CD4-positive, alpha-beta T cell (primary cell): Measurements from ENCODE around the gene DNAH17. TPM values are rescaled to one million over a fixed set of nuclear protein-coding genes. Genes with fewer than 3 reads are reported as not detected.

ENCODE experiments used
- ATAC-seq: fragments of 200-7000 bp; cut with Tn5 transposase; one replicate; pipeline ENCODE4 v1.10.0; 2022; ENCODE audit warnings: mild to moderate bottlenecking; ENCODE audit not compliant: poor library complexity
- CTCF ChIA-PET: fragments of 350-600 bp; sonication (Branson Sonifier 250); formaldehyde crosslinking; loops from one replicate; lab custom pipeline; 2021; ENCODE audit warnings: antibody characterized with exemption, inconsistent platforms; lab: Charles Lee
- POLR2A ChIA-PET: fragments of 350-600 bp; sonication (Branson Sonifier 250); formaldehyde crosslinking; loops from one replicate; lab custom pipeline; 2021; ENCODE audit warnings: antibody characterized with exemption, inconsistent platforms; lab: Charles Lee
- DNase-seq, 14 experiments: peaks; one replicate each; pipeline ENCODE4 v3.0.0-alpha.2; 2013 to 2020; ENCODE audit warnings: mixed read lengths in 2 of 14
- H3K27ac ChIP-seq, 2 donors: one replicate each; pipeline versions ENCODE4 v1.5.1 to v1.7.0; 2013; ENCODE audit warnings: low read length in 2 of 2, low read depth in 1 of 2, mild to moderate bottlenecking in 1 of 2
- H3K27me3 ChIP-seq, 2 experiments: 1 replicate in 1 of 2; 2 replicates in 1 of 2; pipeline versions ENCODE4 v1.6.1 to v1.7.0; 2013; ENCODE audit warnings: low read length in 2 of 2, control low read depth in 1 of 2, mild to moderate bottlenecking in 1 of 2, moderate library complexity in 1 of 2; ENCODE audit not compliant: insufficient read depth in 2 of 2, control insufficient read depth in 1 of 2
- H3K36me3 ChIP-seq: one replicate; pipeline ENCODE4 v1.6.1; 2013; ENCODE audit warnings: low read length, control low read depth; ENCODE audit not compliant: insufficient read depth
- H3K4me1 ChIP-seq: one replicate; pipeline ENCODE4 v1.6.1; 2013; ENCODE audit warnings: low read length, control low read depth; ENCODE audit not compliant: insufficient read depth
- H3K4me3 ChIP-seq: one replicate; pipeline ENCODE4 v1.5.1; 2013; ENCODE audit warnings: mild to moderate bottlenecking, low read length, moderate library complexity
- H3K9me3 ChIP-seq, 2 experiments: 1 replicate in 1 of 2; 2 replicates in 1 of 2; pipeline versions ENCODE4 v1.6.1 to v1.7.0; 2013; ENCODE audit warnings: low read length in 2 of 2, mild to moderate bottlenecking in 2 of 2, control low read depth in 1 of 2, moderate library complexity in 1 of 2; ENCODE audit not compliant: control insufficient read depth in 1 of 2, insufficient read depth in 1 of 2
- H3K27ac Mint-ChIP-seq: one replicate; pipeline ENCODE4 v1.8.0; 2020; ENCODE audit warnings: mixed read lengths
- H3K27me3 Mint-ChIP-seq: one replicate; pipeline ENCODE4 v1.8.0; 2021; ENCODE audit warnings: mixed read lengths
- H3K36me3 Mint-ChIP-seq: one replicate; pipeline ENCODE4 v1.8.0; 2021; ENCODE audit warnings: low read depth, mixed read lengths
- H3K4me1 Mint-ChIP-seq: one replicate; pipeline ENCODE4 v1.8.0; 2021; ENCODE audit warnings: low read depth, mixed read lengths
- H3K4me3 Mint-ChIP-seq: one replicate; pipeline ENCODE4 v1.8.0; 2020; ENCODE audit warnings: mild to moderate bottlenecking, mixed read lengths
- H3K9me3 Mint-ChIP-seq: one replicate; pipeline ENCODE4 v1.8.0; 2020; ENCODE audit warnings: mixed read lengths
- intact Hi-C, 2 experiments: fragments of 100-400 bp; cut with DNase I in 1 of 2; cut with micrococcal nuclease in 1 of 2; formaldehyde crosslinking; loops; one replicate each; pipeline versions ENCODE4 v1.15.1 to v1.9.0; 2023 to 2025; cut with DNase I, micrococcal nuclease
- total RNA-seq, 174 experiments: library from RNA in 2 of 174; stranded (reverse) in 2 of 174; gene quantifications; one replicate each; pipeline ENCODE4 v1.2.3 and lab custom pipeline; 2021 to 2026
- TF ChIP-seq, protein P1 (sequence below): fragments of 200-600 bp; IDR thresholded peaks from one replicate; pipeline ENCODE4 v1.8.0; 2022; ENCODE audit warnings: antibody characterized with exemption, mild to moderate bottlenecking

The DNAH17 gene
- total RNA-seq, 2 experiments from 2014 or later = 0.14 TPM; not detected in 1

- H3K4me1 ChIP-seq = peaks cover 51% of the 10 kb centered on the region
- DNase-seq = no peak
- Mint-ChIP-seq H3K9me3 (no peaks in the 10 kb centered on the region), H3K27ac (peak overlapping the region; percentile 74), H3K36me3 (peaks cover 41% of the 10 kb centered on the region), H3K27me3 (no peaks in the 10 kb centered on the region), H3K4me3 (no peak overlapping the region), H3K4me1 (peaks cover 55% of the 10 kb centered on the region)
- CTCF ChIA-PET = no interaction called here
- POLR2A ChIA-PET = no interaction called here
- intact Hi-C loops = no loop called here
- H3K4me3 ChIP-seq = no peak overlapping the region
- ATAC-seq = no peak
- no peak overlapping the region for H3K27ac ChIP-seq
- H3K36me3 ChIP-seq = peaks cover 41% of the 10 kb centered on the region
- H3K27me3 ChIP-seq = no peaks in the 10 kb centered on the region
- TF ChIP-seq, protein P1, sequence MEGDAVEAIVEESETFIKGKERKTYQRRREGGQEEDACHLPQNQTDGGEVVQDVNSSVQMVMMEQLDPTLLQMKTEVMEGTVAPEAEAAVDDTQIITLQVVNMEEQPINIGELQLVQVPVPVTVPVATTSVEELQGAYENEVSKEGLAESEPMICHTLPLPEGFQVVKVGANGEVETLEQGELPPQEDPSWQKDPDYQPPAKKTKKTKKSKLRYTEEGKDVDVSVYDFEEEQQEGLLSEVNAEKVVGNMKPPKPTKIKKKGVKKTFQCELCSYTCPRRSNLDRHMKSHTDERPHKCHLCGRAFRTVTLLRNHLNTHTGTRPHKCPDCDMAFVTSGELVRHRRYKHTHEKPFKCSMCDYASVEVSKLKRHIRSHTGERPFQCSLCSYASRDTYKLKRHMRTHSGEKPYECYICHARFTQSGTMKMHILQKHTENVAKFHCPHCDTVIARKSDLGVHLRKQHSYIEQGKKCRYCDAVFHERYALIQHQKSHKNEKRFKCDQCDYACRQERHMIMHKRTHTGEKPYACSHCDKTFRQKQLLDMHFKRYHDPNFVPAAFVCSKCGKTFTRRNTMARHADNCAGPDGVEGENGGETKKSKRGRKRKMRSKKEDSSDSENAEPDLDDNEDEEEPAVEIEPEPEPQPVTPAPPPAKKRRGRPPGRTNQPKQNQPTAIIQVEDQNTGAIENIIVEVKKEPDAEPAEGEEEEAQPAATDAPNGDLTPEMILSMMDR = no peak
- H3K9me3 ChIP-seq = no peaks in the 10 kb centered on the region
Observed at GRCh38 chr17:78409191-78409928, 167.8 kb downstream of the DNAH17 start.

DNA sequence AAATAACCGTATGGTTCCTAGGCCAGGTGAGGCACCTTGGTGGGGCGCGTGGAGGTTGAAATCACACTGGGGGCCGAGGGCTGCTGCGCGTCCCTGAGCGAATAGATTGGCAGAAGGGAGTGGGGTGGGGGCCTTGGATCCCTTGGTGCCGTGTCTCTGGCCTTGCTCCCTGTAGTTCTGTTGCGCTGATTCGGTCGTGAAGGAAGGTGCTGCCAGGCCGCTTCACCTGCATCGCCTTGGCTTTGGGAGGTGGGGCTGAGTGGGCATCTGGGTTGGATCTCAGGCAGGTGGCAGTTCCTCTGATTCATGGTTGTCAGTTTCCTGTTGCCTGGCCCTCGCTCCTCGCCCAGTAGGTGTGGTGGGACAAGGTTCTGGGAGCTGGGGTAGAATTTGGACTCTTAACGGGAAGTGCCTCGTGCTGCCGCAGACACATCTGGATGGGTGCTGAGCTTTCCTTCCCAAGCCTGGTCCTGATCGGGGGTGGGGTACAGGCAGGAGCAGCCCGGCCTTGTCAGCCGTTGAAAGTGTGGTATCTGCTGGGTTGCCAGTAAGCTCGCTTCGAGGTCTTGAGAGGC lies 168.6 kb downstream of the DNAH17 start:
- Mint-ChIP-seq H3K27me3 (no peaks in the 10 kb centered on the region), H3K36me3 (peaks cover 49% of the 10 kb centered on the region), H3K9me3 (no peaks in the 10 kb centered on the region), H3K4me3 (no peak overlapping the region), H3K27ac (peak overlapping the region; percentile 74), H3K4me1 (peaks cover 47% of the 10 kb centered on the region)
- H3K9me3 ChIP-seq = no peaks in the 10 kb centered on the region
- TF ChIP-seq, protein P1 = no peak
- H3K36me3 ChIP-seq = peaks cover 49% of the 10 kb centered on the region
- DNase-seq (no peak), ATAC-seq (no peak)
- H3K4me1 ChIP-seq = peaks cover 43% of the 10 kb centered on the region
- intact Hi-C loops = no loop called here
- H3K27me3 ChIP-seq = no peaks in the 10 kb centered on the region
- no peak overlapping the region for H3K27ac ChIP-seq
- no peak overlapping the region for H3K4me3 ChIP-seq
- CTCF ChIA-PET = interaction anchor here (0.5 to 0.9 kb wide), 2 partner anchors 48 to 100 kb away, joined by 3 read pairs; no protein-coding TSS in a partner anchor
- POLR2A ChIA-PET = no interaction called here

DNA sequence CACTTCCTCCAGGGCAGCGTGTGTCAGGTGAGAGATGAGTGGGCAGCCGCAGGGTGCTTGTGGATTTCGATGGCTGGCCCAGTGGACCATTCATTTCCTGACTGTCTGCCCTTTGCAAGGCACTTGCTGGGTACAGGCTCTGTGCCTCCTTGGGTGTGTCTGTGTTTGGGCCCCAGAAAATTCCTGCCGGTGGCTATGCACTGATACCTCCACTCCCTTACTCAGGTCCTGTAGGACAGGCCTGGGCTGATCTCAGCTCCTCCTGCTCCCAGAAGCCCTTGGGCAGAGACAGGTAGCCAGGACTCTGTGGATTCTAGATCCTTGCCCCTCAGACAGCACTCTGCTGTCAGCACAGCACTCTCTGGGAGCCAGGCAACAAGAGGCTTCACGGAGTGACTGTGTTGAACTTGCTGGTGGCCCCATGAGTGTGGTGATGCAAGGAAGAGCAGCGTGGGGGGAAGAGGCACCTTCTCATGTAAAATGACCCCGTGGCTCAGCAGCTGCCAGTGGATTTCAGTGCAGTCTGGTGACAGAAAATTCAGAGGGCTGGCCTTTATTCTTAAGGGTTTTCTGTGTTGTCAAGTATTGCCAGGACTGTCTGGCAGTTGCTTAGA lies 169.7 kb downstream of the DNAH17 start:
- Histone ChIP-seq H3K4me3 (no peak overlapping the region), H3K9me3 (no peaks in the 10 kb centered on the region), H3K27me3 (no peaks in the 10 kb centered on the region), H3K36me3 (peaks cover 57% of the 10 kb centered on the region), H3K4me1 (peaks cover 32% of the 10 kb centered on the region), H3K27ac (no peak overlapping the region)
- no peaks in the 10 kb centered on the region for H3K9me3 Mint-ChIP-seq
- DNase-seq (no peak), ATAC-seq (no peak)
- intact Hi-C loops = no loop called here
- ChIA-PET POLR2A (no interaction called here), CTCF (interaction anchor here (0.9 kb wide), 1 partner anchor 47 kb away, joined by 3 read pairs; no protein-coding TSS in a partner anchor)
- TF ChIP-seq, protein P1 = no peak
- peaks cover 36% of the 10 kb centered on the region for H3K4me1 Mint-ChIP-seq
- H3K4me3 Mint-ChIP-seq = no peak overlapping the region
- peak overlapping the region; percentile 74 for H3K27ac Mint-ChIP-seq
- H3K36me3 Mint-ChIP-seq = peaks cover 53% of the 10 kb centered on the region
- H3K27me3 Mint-ChIP-seq = no peaks in the 10 kb centered on the region
